Small intestine (tissue), 7 donors: ENCODE results near the gene PPFIA2. TPM values are rescaled to one million over a fixed set of nuclear protein-coding genes. Genes with fewer than 3 reads are reported as not detected.

ENCODE experiments used
- DNase-seq, 2 donors: peaks; one replicate each; pipeline versions ENCODE4 v3.0.0 to v3.0.0-alpha.2; 2013
- FAIRE-seq: peaks from 2 replicates; lab custom pipeline; 2012; peaks lifted over from hg19 to GRCh38; lab: Jason Lieb, UNC
- H3K27ac ChIP-seq, 3 donors: one replicate each; pipeline ENCODE4 v1.5.1; 2013; ENCODE audit warnings: low read length in 2 of 3, mild to moderate bottlenecking in 2 of 3, control low read depth in 1 of 3, inconsistent platforms in 1 of 3, low read depth in 1 of 3, moderate library complexity in 1 of 3
- H3K27me3 ChIP-seq, 3 donors: one replicate each; pipeline ENCODE4 v1.6.1; 2013; ENCODE audit warnings: low read length in 3 of 3, inconsistent platforms in 1 of 3; ENCODE audit not compliant: control insufficient read depth in 3 of 3, insufficient read depth in 3 of 3
- H3K36me3 ChIP-seq, 3 donors: one replicate each; pipeline ENCODE4 v1.6.1; 2013; ENCODE audit warnings: low read length in 3 of 3, inconsistent platforms in 1 of 3, low read depth in 1 of 3, mild to moderate bottlenecking in 1 of 3, moderate library complexity in 1 of 3; ENCODE audit not compliant: control insufficient read depth in 3 of 3, insufficient read depth in 2 of 3
- H3K4me1 ChIP-seq, 3 donors: one replicate each; pipeline ENCODE4 v1.6.1; 2013; ENCODE audit warnings: low read length in 2 of 3, inconsistent platforms in 1 of 3, low read depth in 1 of 3, mild to moderate bottlenecking in 1 of 3, moderate library complexity in 1 of 3; ENCODE audit not compliant: control insufficient read depth in 3 of 3, insufficient read depth in 2 of 3
- H3K4me3 ChIP-seq, 3 donors: one replicate each; pipeline ENCODE4 v1.5.1; 2013; ENCODE audit warnings: low read length in 3 of 3, control low read depth in 1 of 3, inconsistent platforms in 1 of 3, low read depth in 1 of 3, mild to moderate bottlenecking in 1 of 3, moderate library complexity in 1 of 3
- H3K9me3 ChIP-seq, 2 donors: one replicate each; pipeline ENCODE4 v1.6.1; 2013; ENCODE audit warnings: low read depth in 1 of 2, low read length in 1 of 2; ENCODE audit not compliant: control insufficient read depth in 2 of 2, insufficient read depth in 1 of 2
- WGBS, 3 donors: extraction: QIAGEN DNeasy Blood & Tissue Kit; methylation state at CpG; one replicate each; pipeline ENCODE4 v1.1.7; 2013; 5-methylcytosine and 5-hydroxymethylcytosine counted together
- polyA plus RNA-seq, 4 donors: library from polyadenylated mRNA; stranded (reverse) in 3 of 4; unstranded in 1 of 4; fragments of 200-250 nt in 3 of 4; fragments of 120-200 nt in 1 of 4; gene quantifications; one replicate each; pipeline versions ENCODE4 v1.2.1 to v1.2.3, GENCODE V29; 2013
- donor health status: healthy with polysubstance abuse.
- donor health status: control.
- donor health status: control.
- donor health status: Bipolar disorder and iron deficiency.
- donor health status: healthy.

The PPFIA2 gene
- polyA plus RNA-seq, 4 donors = 0.55 to 2.6 TPM; not detected in 2

- no peaks in the 10 kb centered on the region for H3K27me3 ChIP-seq
Observed at GRCh38 chr12:81303935-81304334, 455.2 kb downstream of the PPFIA2 start.

GRCh38 chr12:81300454-81300853 is 458.7 kb downstream of the PPFIA2 start:
- Histone ChIP-seq H3K4me3 (no peak overlapping the region), H3K27me3 (no peaks in the 10 kb centered on the region), H3K27ac (no peak overlapping the region), H3K4me1 (no peaks in the 10 kb centered on the region), H3K9me3 (no peaks in the 10 kb centered on the region), H3K36me3 (no peaks in the 10 kb centered on the region)
- WGBS, 3 donors = 37 to 51% (median 40%) methylated on average over 2 of the region's 2 CpGs
- no peak for FAIRE-seq
- DNase-seq = no peak

More at GRCh38 chr12:81303935-81304334, 455.2 kb downstream of the PPFIA2 start:
- Histone ChIP-seq H3K27ac (no peak overlapping the region), H3K4me1 (no peaks in the 10 kb centered on the region), H3K4me3 (no peak overlapping the region), H3K9me3 (no peaks in the 10 kb centered on the region), H3K36me3 (no peaks in the 10 kb centered on the region)
- WGBS, 3 donors = 84 to 92% (median 87%) methylated on average over 3 of the region's 3 CpGs
- DNase-seq = no peak
- FAIRE-seq = no peak

DNA sequence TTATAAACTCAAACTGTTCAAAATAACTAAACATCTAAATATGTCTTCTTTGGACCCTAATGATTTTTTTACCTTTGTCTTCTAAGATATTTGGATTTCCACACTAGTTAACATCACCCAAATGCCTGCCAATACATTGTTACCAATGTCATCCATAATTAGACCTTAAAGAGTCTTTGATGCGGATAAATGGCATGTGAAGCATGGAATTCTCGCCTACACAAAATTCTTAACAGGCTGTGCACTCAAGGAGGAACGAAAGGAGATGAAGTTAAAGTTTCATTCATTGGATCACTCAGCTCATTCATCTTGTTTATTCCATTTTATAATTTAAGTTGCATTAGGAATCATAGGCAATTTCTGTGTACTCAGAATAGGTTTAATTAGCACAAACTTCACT is 461.5 kb downstream of the PPFIA2 start:
- Histone ChIP-seq H3K4me1 (no peaks in the 10 kb centered on the region), H3K4me3 (no peak overlapping the region), H3K27me3 (no peaks in the 10 kb centered on the region), H3K27ac (no peak overlapping the region), H3K9me3 (no peaks in the 10 kb centered on the region), H3K36me3 (no peaks in the 10 kb centered on the region)
- FAIRE-seq (no peak), DNase-seq (no peak)
- WGBS, 3 donors = 68 to 77% (median 73%) methylated on average over 3 of the region's 3 CpGs

DNA sequence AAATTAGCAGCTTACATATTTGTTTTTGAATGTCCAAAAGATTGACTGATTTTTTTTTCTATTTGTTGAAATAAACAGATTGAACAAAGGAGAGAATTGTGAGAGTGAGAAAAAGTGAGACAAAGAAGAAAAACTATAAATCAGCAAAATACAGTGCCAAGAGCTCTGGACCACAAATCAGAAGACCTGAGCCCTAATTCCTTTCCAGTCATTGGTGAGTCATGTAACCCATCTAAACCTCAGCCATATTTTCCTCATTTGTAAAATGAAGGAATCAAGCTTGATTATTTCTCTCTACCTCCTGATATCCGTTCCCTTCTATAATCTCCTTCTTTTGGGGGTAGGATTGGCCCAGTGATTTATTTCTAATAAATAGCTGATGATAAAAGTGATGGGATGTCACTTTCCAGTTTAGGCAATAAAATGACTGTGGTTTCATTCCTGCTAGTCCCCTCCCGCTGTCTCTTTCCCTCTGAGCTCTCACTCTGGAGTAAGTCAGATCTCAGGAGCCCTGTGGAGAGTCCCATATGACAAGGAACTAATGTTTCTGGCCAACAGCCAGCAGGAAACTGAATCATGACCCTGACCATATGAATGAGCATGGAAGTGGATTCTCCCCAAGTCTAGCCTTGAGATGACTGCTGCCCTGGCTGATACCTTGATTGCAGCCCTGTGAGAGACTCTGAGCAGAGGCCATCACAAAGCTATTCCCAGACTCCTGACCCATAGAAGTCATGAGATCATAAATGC is 462.4 kb downstream of the PPFIA2 start:
- Histone ChIP-seq H3K4me3 (no peak overlapping the region), H3K9me3 (no peaks in the 10 kb centered on the region), H3K27me3 (no peaks in the 10 kb centered on the region), H3K4me1 (no peaks in the 10 kb centered on the region), H3K27ac (no peak overlapping the region), H3K36me3 (no peaks in the 10 kb centered on the region)
- FAIRE-seq = no peak
- 60 to 74% (median 70%) methylated on average over 2 of the region's 2 CpGs for WGBS, 3 donors
- DNase-seq = no peak

DNA sequence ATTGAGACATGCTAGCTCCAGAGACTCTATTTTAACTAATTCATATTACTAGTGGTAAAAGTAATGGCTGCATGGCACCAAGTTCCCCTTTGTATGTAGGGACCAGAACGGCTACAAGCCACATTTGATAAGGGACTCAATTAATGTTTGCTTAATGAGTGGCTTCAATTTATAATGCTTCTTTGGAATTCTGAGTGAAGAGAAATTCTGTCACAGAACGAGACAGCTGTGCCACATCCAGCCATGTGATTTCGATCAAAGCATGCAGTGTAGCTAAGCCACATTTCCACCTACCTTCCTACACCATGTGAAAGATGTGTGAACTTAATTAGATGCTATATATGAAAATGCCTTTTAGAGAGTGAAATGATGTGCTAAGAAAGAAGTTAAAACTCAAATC is 463.9 kb downstream of the PPFIA2 start:
- H3K36me3 ChIP-seq = no peaks in the 10 kb centered on the region
- no peak overlapping the region for H3K27ac ChIP-seq
- DNase-seq (no peak), FAIRE-seq (no peak)
- WGBS, 3 donors = 59 to 81% (median 69%) methylated on average over 3 of the region's 3 CpGs
- H3K4me1 ChIP-seq = no peaks in the 10 kb centered on the region
- H3K9me3 ChIP-seq = no peaks in the 10 kb centered on the region
- H3K4me3 ChIP-seq = no peak overlapping the region
- H3K27me3 ChIP-seq = no peaks in the 10 kb centered on the region

GRCh38 chr12:81294325-81295190 is 464.6 kb downstream of the PPFIA2 start:
- no peak for FAIRE-seq

GRCh38 chr12:81288651-81289050 is 470.5 kb downstream of the PPFIA2 start:
- Histone ChIP-seq H3K36me3 (no peaks in the 10 kb centered on the region), H3K27me3 (no peaks in the 10 kb centered on the region), H3K9me3 (no peaks in the 10 kb centered on the region), H3K4me3 (no peak overlapping the region), H3K4me1 (no peaks in the 10 kb centered on the region), H3K27ac (no peak overlapping the region)
- DNase-seq (no peak), FAIRE-seq (no peak)

More at GRCh38 chr12:81294325-81295190, 464.6 kb downstream of the PPFIA2 start:
- no peak overlapping the region for H3K27ac ChIP-seq
- DNase-seq = no peak
- 70 to 78% (median 70%) methylated on average over 12 of the region's 12 CpGs for WGBS, 3 donors
- H3K4me1 ChIP-seq = no peaks in the 10 kb centered on the region
- no peak overlapping the region for H3K4me3 ChIP-seq
- H3K27me3 ChIP-seq = no peaks in the 10 kb centered on the region
- H3K36me3 ChIP-seq = no peaks in the 10 kb centered on the region
- H3K9me3 ChIP-seq = no peaks in the 10 kb centered on the region

DNA sequence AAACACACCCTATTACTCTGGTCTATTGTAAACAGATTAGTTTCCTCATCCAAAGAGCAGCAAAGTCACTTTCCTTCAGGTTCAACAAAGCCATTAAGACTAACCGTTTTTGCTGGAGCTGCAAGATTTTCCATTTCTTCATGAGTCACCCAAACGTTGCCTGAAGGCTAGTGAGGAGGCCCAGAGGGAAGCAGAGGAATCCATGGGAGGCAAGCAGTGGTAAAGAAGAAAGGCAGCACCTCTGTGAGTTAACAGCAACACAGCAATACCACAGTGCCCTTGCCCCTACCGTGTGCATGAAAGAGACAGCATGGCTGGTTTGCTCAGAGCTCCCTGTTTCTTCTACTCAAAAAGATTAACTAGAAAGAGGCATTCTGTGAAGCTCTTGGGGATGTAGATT is 475.0 kb downstream of the PPFIA2 start:
- H3K27me3 ChIP-seq = no peaks in the 10 kb centered on the region
- no peaks in the 10 kb centered on the region for H3K9me3 ChIP-seq
- FAIRE-seq (no peak), DNase-seq (no peak)
- H3K4me1 ChIP-seq = no peaks in the 10 kb centered on the region
- no peaks in the 10 kb centered on the region for H3K36me3 ChIP-seq
- H3K4me3 ChIP-seq = no peak overlapping the region
- 39 to 46% (median 44%) methylated on average over 3 of the region's 3 CpGs for WGBS, 3 donors
- H3K27ac ChIP-seq = no peak overlapping the region
